IMR-90 (cell line): ENCODE data around the gene SNRNP25. TPM values are rescaled to one million over a fixed set of nuclear protein-coding genes. Genes with fewer than 3 reads are reported as not detected.

ENCODE experiments used
- ATAC-seq: fragments of 200-7000 bp; cut with Tn5 transposase; 2 replicates; pipeline ENCODE4 v1.9.1; 2020; ENCODE audit warnings: low read depth, mild to moderate bottlenecking, moderate library complexity
- BruUV-seq: library from RNA; stranded (reverse); fragments of 400-500 nt; replicated peaks from 2 replicates; lab custom pipeline; 2021; lab: Mats Ljungman, UMichigan
- CTCF ChIA-PET: fragments of 300-600 bp; formaldehyde crosslinking; extraction: SDS; loops from one replicate; lab custom pipeline; 2021; ENCODE audit warnings: antibody characterized with exemption; lab: Yijun Ruan, JAX
- POLR2A ChIA-PET: fragments of 300-600 bp; sonication (Branson Sonifier 250); formaldehyde crosslinking; loops from one replicate; lab custom pipeline; 2022; ENCODE audit warnings: antibody characterized with exemption; ENCODE audit not compliant: unreplicated experiment; lab: Charles Lee
- DNase-seq: peaks from one replicate; pipeline ENCODE4 v3.0.0; 2013
- H2AFZ ChIP-seq: replicated peaks from 2 replicates; pipeline ENCODE3; 2013; ENCODE audit warnings: low read length, mild to moderate bottlenecking; ENCODE audit not compliant: poor library complexity
- H2AK5ac ChIP-seq: 2 replicates; pipeline ENCODE4 v1.6.1; 2013; ENCODE audit warnings: low read depth, low read length, inconsistent platforms
- H2AK9ac ChIP-seq: replicated peaks from 2 replicates; pipeline ENCODE3; 2013; ENCODE audit warnings: mild to moderate bottlenecking, low read depth, low read length, moderate library complexity; ENCODE audit not compliant: poor library complexity
- H2BK120ac ChIP-seq: 2 replicates; pipeline ENCODE4 v1.6.1; 2013; ENCODE audit warnings: low read depth, low read length, inconsistent platforms
- H2BK15ac ChIP-seq: 3 replicates; pipeline ENCODE4 v1.6.1; 2013; ENCODE audit warnings: low read depth, low read length, inconsistent platforms
- H2BK20ac ChIP-seq: 2 replicates; pipeline ENCODE4 v1.6.1; 2013; ENCODE audit warnings: low read depth, mild to moderate bottlenecking, inconsistent platforms, low read length, moderate library complexity
- H2BK5ac ChIP-seq: 2 replicates; pipeline ENCODE4 v1.6.1; 2013; ENCODE audit warnings: mild to moderate bottlenecking, low read depth, low read length, inconsistent platforms; ENCODE audit not compliant: poor library complexity, severe bottlenecking
- H3K14ac ChIP-seq: replicated peaks from 2 replicates; pipeline ENCODE4 v1.6.1; 2013; ENCODE audit warnings: low read depth, low read length, inconsistent platforms
- H3K18ac ChIP-seq: 2 replicates; pipeline ENCODE4 v1.6.1; 2013; ENCODE audit warnings: low read depth, low read length, control low read depth
- H3K23ac ChIP-seq: 2 replicates; pipeline ENCODE4 v1.6.1; 2013; ENCODE audit warnings: low read depth, low read length, inconsistent platforms
- H3K27ac ChIP-seq: 2 replicates; pipeline ENCODE4 v1.5.1; 2013; ENCODE audit warnings: mild to moderate bottlenecking, control low read depth, low read length; ENCODE audit not compliant: insufficient read depth
- H3K27me3 ChIP-seq: 2 replicates; pipeline ENCODE4 v1.6.1; 2013; ENCODE audit warnings: low read length; ENCODE audit not compliant: control insufficient read depth, insufficient read depth
- H3K36me3 ChIP-seq: 2 replicates; pipeline ENCODE4 v1.6.1; 2013; ENCODE audit warnings: low read length, mixed read lengths; ENCODE audit not compliant: control insufficient read depth, insufficient read depth
- H3K4ac ChIP-seq: 2 replicates; pipeline ENCODE4 v1.6.1; 2013; ENCODE audit warnings: low read depth, low read length, inconsistent platforms
- H3K4me1 ChIP-seq: 2 replicates; pipeline ENCODE4 v1.6.1; 2013; ENCODE audit warnings: low read length, mixed read lengths; ENCODE audit not compliant: control insufficient read depth, insufficient read depth
- H3K4me2 ChIP-seq: 2 replicates; pipeline ENCODE4 v1.6.1; 2013; ENCODE audit warnings: low read depth, mild to moderate bottlenecking, control low read depth, low read length, moderate library complexity
- H3K4me3 ChIP-seq: 2 replicates; pipeline ENCODE4 v1.5.1; 2013; ENCODE audit warnings: low read depth, mild to moderate bottlenecking, control low read depth, low read length, moderate library complexity; ENCODE audit not compliant: insufficient read depth
- H3K56ac ChIP-seq: 2 replicates; pipeline ENCODE4 v1.6.1; 2013; ENCODE audit warnings: low read length, inconsistent platforms; ENCODE audit not compliant: insufficient read depth; ENCODE audit errors: extremely low read depth
- H3K79me1 ChIP-seq, 2 experiments: 2 replicates each; pipeline ENCODE4 v1.6.1; 2013; ENCODE audit warnings: low read length in 2 of 2, inconsistent platforms in 1 of 2, low read depth in 1 of 2
- H3K9ac ChIP-seq: 2 replicates; pipeline ENCODE4 v1.6.1; 2013; ENCODE audit warnings: low read depth, low read length, control low read depth
- H3K9me1 ChIP-seq: 2 replicates; pipeline ENCODE4 v1.6.1; 2013; ENCODE audit warnings: low read length, inconsistent platforms; ENCODE audit not compliant: insufficient read depth
- H3K9me3 ChIP-seq: 2 replicates; pipeline ENCODE4 v1.6.1; 2013; ENCODE audit warnings: low read length; ENCODE audit not compliant: control insufficient read depth, insufficient read depth
- H4K20me1 ChIP-seq: 2 replicates; pipeline ENCODE4 v1.6.1; 2013; ENCODE audit warnings: low read length, inconsistent platforms; ENCODE audit not compliant: insufficient read depth
- H4K5ac ChIP-seq: 2 replicates; pipeline ENCODE4 v1.6.1; 2013; ENCODE audit warnings: mild to moderate bottlenecking, low read depth, low read length, control low read depth
- H4K8ac ChIP-seq, 2 experiments: 2 replicates each; pipeline ENCODE4 v1.6.1; 2013; ENCODE audit warnings: low read depth in 2 of 2, low read length in 2 of 2, control low read depth in 1 of 2, inconsistent platforms in 1 of 2
- H4K91ac ChIP-seq: 2 replicates; pipeline ENCODE4 v1.6.1; 2013; ENCODE audit warnings: low read depth, low read length, inconsistent platforms; ENCODE audit not compliant: insufficient read depth
- BHLHE40 ChIP-seq: fragments of 150-350 bp; IDR thresholded peaks from 2 replicates; pipeline ENCODE4 v1.6.1; 2016; ENCODE audit warnings: mild to moderate bottlenecking, low read depth, low read length
- CEBPB ChIP-seq: IDR thresholded peaks from 2 replicates; pipeline ENCODE4 v1.6.1; 2012; ENCODE audit warnings: low read depth, low read length, improper control_type of control experiment
- FOS ChIP-seq: fragments of 150-350 bp; IDR thresholded peaks from 2 replicates; pipeline ENCODE4 v1.6.1; 2016; ENCODE audit warnings: low read depth, low read length
- MAZ ChIP-seq: IDR thresholded peaks from 2 replicates; pipeline ENCODE4 v1.6.1; 2012; ENCODE audit warnings: low read depth, mild to moderate bottlenecking, low read length, improper control_type of control experiment, moderate library complexity, borderline replicate concordance
- POLR2A ChIP-seq: IDR thresholded peaks from 2 replicates; pipeline ENCODE4 v1.6.1; 2012; ENCODE audit warnings: mild to moderate bottlenecking, low read depth, low read length
- RCOR1 ChIP-seq: IDR thresholded peaks from 2 replicates; pipeline ENCODE4 v1.6.1; 2012; ENCODE audit warnings: mild to moderate bottlenecking, low read length, improper control_type of control experiment; ENCODE audit not compliant: insufficient replicate concordance
- USF2 ChIP-seq: fragments of 150-350 bp; IDR thresholded peaks from 2 replicates; pipeline ENCODE4 v1.6.1; 2017; ENCODE audit warnings: mild to moderate bottlenecking, antibody characterized with exemption, low read length, low read depth
- WGBS, 2 experiments: methylation state at CpG; one replicate each; pipeline versions ENCODE4 v1.1.5 to v1.1.7; 2013; ENCODE audit warnings: missing lambda C conversion rate in 2 of 2; ENCODE audit not compliant: insufficient read length in 1 of 2; ENCODE audit errors: extremely low coverage in 2 of 2; 5-methylcytosine and 5-hydroxymethylcytosine counted together
- dilution Hi-C: fragments of 300-500 bp; cut with HindIII; formaldehyde crosslinking; loops from one replicate; pipeline ENCODE4 v1.14.3; 2018; ENCODE audit warnings: low sequenced_read_pairs; ENCODE audit not compliant: unreplicated experiment
- in situ Hi-C: fragments of 300-500 bp; cut with MboI; formaldehyde crosslinking; loops from 3 replicates; pipeline ENCODE4 v1.14.3; 2019; ENCODE audit warnings: low sequenced_read_pairs, inconsistent platforms, mixed read lengths
- intact Hi-C: fragments of 100-400 bp; cut with micrococcal nuclease; formaldehyde crosslinking; loops from 2 replicates; pipeline ENCODE4 v1.10.0; 2022
- polyA plus RNA-seq, 3 experiments: library from polyadenylated mRNA; depleted of rRNA; stranded (reverse); fragments of >200 nt; gene quantifications; 2 replicates each; pipeline ENCODE4 v1.2.3, GENCODE V29; 2012; ENCODE audit warnings: low replicate concordance in 1 of 3
- total RNA-seq: library from RNA; depleted of rRNA; stranded (reverse); fragments of >200 nt; gene quantifications from 2 replicates; pipeline ENCODE4 v1.2.3, GENCODE V29; 2012

Gene SNRNP25
- total and polyA plus RNA-seq, 2 of the 4 experiments (the other 2 are of a cell fraction), result 67.2 to 88.0 TPM

GRCh38 chr16:77807-78443, 24.3 kb downstream of the SNRNP25 start, which contains the start of gene MPG (continued):
- TF ChIP-seq USF2, result peak; percentile 78

GRCh38 chr16:78444-79150, 25.0 kb downstream of the SNRNP25 start:
- H3K56ac ChIP-seq, result peak overlapping the region; percentile 59
- peaks cover 12% of the 10 kb centered on the region; the same call in 1 of the 2 replicates for H3K9me1 ChIP-seq
- peak overlapping the region; percentile 85 for H3K14ac ChIP-seq
- H2BK15ac ChIP-seq, result no peak overlapping the region; the same call in 2 of the 3 replicates
- peak overlapping the region; percentile 82 for H2AFZ ChIP-seq
- peak overlapping the region; percentile 57 to 62 for H4K8ac ChIP-seq
- H3K23ac ChIP-seq, result peak overlapping the region; percentile 80
- intact Hi-C loops, result no loop called here
- H3K27me3 ChIP-seq, result no peaks in the 10 kb centered on the region
- peaks cover 38% of the 10 kb centered on the region for H3K4me1 ChIP-seq
- H4K91ac ChIP-seq, result peak overlapping the region; percentile 84
- TF ChIP-seq CEBPB (no peak), FOS (no peak), BHLHE40 (0 out of 2 replicates have a peak, but pooled peaks have one; percentile 3), RCOR1 (no peak), MAZ (no peak), POLR2A (peak; percentile 62)
- peak overlapping the region; percentile 85 for H3K4me3 ChIP-seq
- in situ Hi-C loops, result no loop called here
- peak overlapping the region; percentile 70 for H3K4ac ChIP-seq
- H3K4me2 ChIP-seq, result peak overlapping the region; percentile 98
- peak overlapping the region; percentile 93 for H3K9ac ChIP-seq
- 12% methylated on average over 7 of the region's 36 CpGs; no CpG with 5 or more reads in 1 of the 2 experiments for WGBS, 2 experiments
- peak overlapping the region; percentile 13; the same call in 1 of the 2 replicates for H3K18ac ChIP-seq
- H2BK20ac ChIP-seq, result no peak overlapping the region
- DNase-seq (peak; percentile 52), ATAC-seq (peak; percentile 4)
- ChIA-PET CTCF (interaction anchor here (1.6 kb wide), 1 partner anchor 13 kb away, joined by 6 read pairs; no protein-coding TSS in a partner anchor), POLR2A (interaction anchor here (0.6 kb wide), 1 partner anchor 18 kb away, joined by 3 read pairs; no protein-coding TSS in a partner anchor)
- peak overlapping the region; percentile 36 for H4K5ac ChIP-seq
- peaks cover 22% of the 10 kb centered on the region for H3K36me3 ChIP-seq
- peak overlapping the region; percentile 89 for H3K27ac ChIP-seq
- BruUV-seq, result no TSS peak
- H4K20me1 ChIP-seq, result peaks cover 11% of the 10 kb centered on the region
- peak overlapping the region; percentile 2; the same call in 1 of the 2 replicates for H2BK120ac ChIP-seq
- peaks cover 4 to 39% of the 10 kb centered on the region in 2 experiments for H3K79me1 ChIP-seq
- H2BK5ac ChIP-seq, result peak overlapping the region; percentile 80
- dilution Hi-C loops, result no loop called here
- H3K9me3 ChIP-seq, result no peaks in the 10 kb centered on the region
- H2AK5ac ChIP-seq, result peak overlapping the region; percentile 93
- H2AK9ac ChIP-seq, result peak overlapping the region; percentile 98
